Kidney (tissue), 14 donors: ENCODE data around the gene MAOA. TPM values are rescaled to one million over a fixed set of nuclear protein-coding genes. Genes with fewer than 3 reads are reported as not detected.

Experiments
- DNase-seq, 5 donors: peaks; one replicate each; pipeline ENCODE4 v3.0.0-alpha.2; 2013 to 2020
- FAIRE-seq: peaks from 2 replicates; lab custom pipeline; 2012; peaks lifted over from hg19 to GRCh38; lab: Jason Lieb, UNC
- H3K27ac ChIP-seq, 2 donors: one replicate each; pipeline ENCODE4 v1.7.0; 2013; ENCODE audit warnings: low read depth in 2 of 2, low read length in 2 of 2, inconsistent platforms in 1 of 2
- H3K27me3 ChIP-seq: one replicate; pipeline ENCODE4 v1.7.1; 2013; ENCODE audit warnings: low read length, inconsistent platforms; ENCODE audit not compliant: control insufficient read depth, insufficient read depth
- H3K36me3 ChIP-seq, 3 donors: one replicate each; pipeline versions ENCODE4 v1.7.0 to v1.7.1; 2013; ENCODE audit warnings: low read length in 3 of 3, control low read depth in 1 of 3, inconsistent platforms in 1 of 3; ENCODE audit not compliant: insufficient read depth in 3 of 3, control insufficient read depth in 2 of 3
- H3K4me1 ChIP-seq, 3 donors: one replicate each; pipeline versions ENCODE4 v1.7.0 to v1.7.1; 2013; ENCODE audit warnings: low read length in 3 of 3, inconsistent platforms in 1 of 3, low read depth in 1 of 3; ENCODE audit not compliant: control insufficient read depth in 2 of 3, insufficient read depth in 2 of 3
- H3K4me3 ChIP-seq, 3 donors: one replicate each; pipeline versions ENCODE4 v1.7.0 to v1.8.1; 2013; ENCODE audit warnings: low read length in 3 of 3, control low read depth in 1 of 3, inconsistent platforms in 1 of 3
- H3K9ac ChIP-seq, 3 donors: one replicate each; pipeline versions ENCODE4 v1.7.0 to v1.7.1; 2013; ENCODE audit warnings: low read length in 3 of 3, control low read depth in 1 of 3, inconsistent platforms in 1 of 3
- H3K9me3 ChIP-seq, 3 donors: one replicate each; pipeline versions ENCODE4 v1.7.0 to v1.7.1; 2013; ENCODE audit warnings: low read length in 3 of 3, control low read depth in 1 of 3, inconsistent platforms in 1 of 3; ENCODE audit not compliant: control insufficient read depth in 2 of 3, insufficient read depth in 1 of 3
- CTCF ChIP-seq: IDR thresholded peaks from 3 replicates; pipeline ENCODE4 v1.5.1; 2012; ENCODE audit warnings: mild to moderate bottlenecking, moderate library complexity, borderline replicate concordance; ENCODE audit not compliant: insufficient read depth; ENCODE audit errors: extremely low read depth
- intact Hi-C: fragments of 100-400 bp; cut with DNase I; formaldehyde crosslinking; loops from one replicate; pipeline ENCODE4 v1.11.1; 2022
- polyA plus RNA-seq: library from polyadenylated mRNA; stranded (reverse); fragments of 350-450 nt; fragmentation: Illumina TruSeq; extraction: RNeasy Lipid Tissue Mini Kit (QIAGEN cat#74804); gene quantifications from one replicate; pipeline ENCODE4 v1.2.3, GENCODE V29; 2014; ENCODE audit warnings: low read depth, low replicate concordance; ENCODE audit not compliant: insufficient read depth
- total RNA-seq: library from RNA; stranded (reverse); fragmentation: NEBNext Ultra II Directional; extraction: Animal tissue kit (Norgen Biotek cat#: 25700); gene quantifications from one replicate; pipeline ENCODE4 v1.2.1, GENCODE V29; 2021
- donor health status: control.
- donor health status: control.
- donor health status: control.
- donor health status: control.
- donor health status: control.
- donor health status: DM: yes; HTN: yes; CAD: no.
- donor health status: Normal renal cell carcinoma (clear cell type).

The MAOA gene
- total and polyA plus RNA-seq, 2 donors from 2014 or later, result 134 to 227 TPM

GRCh38 chrX:43785930-43786591 lies 130.0 kb downstream of the MAOA start:
- DNase-seq, result no peak
- FAIRE-seq, result no peak
- Histone ChIP-seq H3K27ac (no peak overlapping the region), H3K9me3 (no peaks in the 10 kb centered on the region), H3K27me3 (no peaks in the 10 kb centered on the region), H3K9ac (no peak overlapping the region), H3K4me3 (no peak overlapping the region), H3K36me3 (no peaks in the 10 kb centered on the region), H3K4me1 (no peaks in the 10 kb centered on the region)
- intact Hi-C loops, result no loop called here
- TF ChIP-seq CTCF, result no peak

Other genes with a start within 250 kb of the MAOA start
- gene MAOB, start 226.2 kb downstream of the MAOA start, total RNA-seq, result 58.5 TPM
- gene MAOB, start 226.2 kb downstream of the MAOA start, polyA plus RNA-seq, result 91.8 TPM